Measurements from ENCODE around the gene GLDC. TPM values are rescaled to one million over a fixed set of nuclear protein-coding genes. Genes with fewer than 3 reads are reported as not detected.

Gene GLDC
- total RNA-seq, 1 donor from 2014 or later, result 0.78 TPM

- TF ChIP-seq CTCF (IDR thresholded peaks at IDR 0.05), result no peak
- H3K27ac Mint-ChIP-seq (ENCODE audit: unreplicated experiment), result no peak overlapping the region
- H3K27me3 Mint-ChIP-seq (ENCODE audit: unreplicated experiment), result peaks cover 14% of the 10 kb centered on the region
- H3K36me3 Mint-ChIP-seq (ENCODE audit: unreplicated experiment), result no peaks in the 10 kb centered on the region
- no peaks in the 10 kb centered on the region for H3K4me1 Mint-ChIP-seq (ENCODE audit: unreplicated experiment)
- no peak overlapping the region for H3K4me3 Mint-ChIP-seq (ENCODE audit: unreplicated experiment)
- no peaks in the 10 kb centered on the region for H3K9me3 Mint-ChIP-seq (ENCODE audit: unreplicated experiment)
- no peak for DNase-seq (ENCODE audit: extremely low spot score, unreplicated experiment)
Observed at GRCh38 chr9:6610073-6610472, 35.5 kb downstream of the GLDC start.

DNA sequence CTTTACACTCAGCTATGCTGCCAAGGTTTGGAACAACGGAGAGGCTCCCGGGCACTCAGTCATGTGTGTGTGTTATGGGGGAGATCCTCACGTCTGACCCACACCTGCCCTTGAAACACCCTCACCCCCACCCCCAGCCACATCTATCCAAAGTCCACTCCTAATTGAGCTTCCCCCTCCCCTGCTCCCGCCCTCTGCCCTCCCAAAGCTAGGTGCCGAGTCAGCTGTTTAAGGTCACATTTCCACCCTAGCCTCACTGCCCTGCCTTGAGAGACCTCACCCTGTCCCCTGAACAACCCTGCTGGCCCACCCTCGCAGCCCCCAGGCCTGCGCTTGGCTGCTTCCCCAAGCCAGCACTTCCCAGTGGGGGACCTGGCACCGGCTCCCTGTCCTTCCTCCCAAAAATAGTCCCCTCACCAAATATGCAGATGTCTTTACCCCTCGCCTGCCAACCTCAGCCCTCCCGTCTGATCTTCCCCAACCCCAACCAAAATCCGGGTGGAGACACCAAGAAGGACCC, 36.0 kb downstream of the GLDC start:
- Mint-ChIP-seq H3K4me1 (ENCODE audit: unreplicated experiment) (no peaks in the 10 kb centered on the region), H3K36me3 (ENCODE audit: unreplicated experiment) (no peaks in the 10 kb centered on the region), H3K9me3 (ENCODE audit: unreplicated experiment) (no peaks in the 10 kb centered on the region), H3K27ac (ENCODE audit: unreplicated experiment) (no peak overlapping the region), H3K27me3 (ENCODE audit: unreplicated experiment) (peaks cover 11% of the 10 kb centered on the region), H3K4me3 (ENCODE audit: unreplicated experiment) (no peak overlapping the region)
- TF ChIP-seq CTCF (IDR thresholded peaks at IDR 0.05), result no peak
- no peak for DNase-seq (ENCODE audit: extremely low spot score, unreplicated experiment)

GRCh38 chr9:6605202-6605601, 40.3 kb downstream of the GLDC start:
- H3K9me3 Mint-ChIP-seq (ENCODE audit: unreplicated experiment), result no peaks in the 10 kb centered on the region
- H3K4me1 Mint-ChIP-seq (ENCODE audit: unreplicated experiment), result no peaks in the 10 kb centered on the region
- H3K27ac Mint-ChIP-seq (ENCODE audit: unreplicated experiment), result no peak overlapping the region
- H3K36me3 Mint-ChIP-seq (ENCODE audit: unreplicated experiment), result no peaks in the 10 kb centered on the region
- no peak for TF ChIP-seq CTCF (IDR thresholded peaks at IDR 0.05)
- DNase-seq (ENCODE audit: extremely low spot score, unreplicated experiment), result no peak
- peaks cover 3% of the 10 kb centered on the region for H3K27me3 Mint-ChIP-seq (ENCODE audit: unreplicated experiment)
- H3K4me3 Mint-ChIP-seq (ENCODE audit: unreplicated experiment), result no peak overlapping the region

GRCh38 chr9:6600426-6600825, 45.1 kb downstream of the GLDC start:
- H3K27ac Mint-ChIP-seq (ENCODE audit: unreplicated experiment), result no peak overlapping the region
- H3K27me3 Mint-ChIP-seq (ENCODE audit: unreplicated experiment), result peaks cover 11% of the 10 kb centered on the region
- H3K9me3 Mint-ChIP-seq (ENCODE audit: unreplicated experiment), result no peaks in the 10 kb centered on the region
- no peak for TF ChIP-seq CTCF (IDR thresholded peaks at IDR 0.05)
- no peaks in the 10 kb centered on the region for H3K4me1 Mint-ChIP-seq (ENCODE audit: unreplicated experiment)
- no peak for DNase-seq (ENCODE audit: extremely low spot score, unreplicated experiment)
- no peaks in the 10 kb centered on the region for H3K36me3 Mint-ChIP-seq (ENCODE audit: unreplicated experiment)
- H3K4me3 Mint-ChIP-seq (ENCODE audit: unreplicated experiment), result no peak overlapping the region

- no peak for DNase-seq (ENCODE audit: extremely low spot score, unreplicated experiment)
- Mint-ChIP-seq H3K27me3 (ENCODE audit: unreplicated experiment) (peaks cover 14% of the 10 kb centered on the region), H3K27ac (ENCODE audit: unreplicated experiment) (no peak overlapping the region), H3K36me3 (ENCODE audit: unreplicated experiment) (no peaks in the 10 kb centered on the region), H3K4me3 (ENCODE audit: unreplicated experiment) (no peak overlapping the region), H3K4me1 (ENCODE audit: unreplicated experiment) (no peaks in the 10 kb centered on the region), H3K9me3 (ENCODE audit: unreplicated experiment) (no peaks in the 10 kb centered on the region)
- TF ChIP-seq CTCF (IDR thresholded peaks at IDR 0.05), result no peak
Observed at GRCh38 chr9:6600006-6600405, 45.5 kb downstream of the GLDC start.
